ENCODE data around the gene AGTRAP. TPM values are rescaled to one million over a fixed set of nuclear protein-coding genes. Genes with fewer than 3 reads are reported as not detected.
A peak's percentile ranks its signal among the peaks of the same experiment; 100 is the strongest.

The AGTRAP gene
- total RNA-seq, 2 donors from 2014 or later: 12.6 to 13.4 TPM

DNA sequence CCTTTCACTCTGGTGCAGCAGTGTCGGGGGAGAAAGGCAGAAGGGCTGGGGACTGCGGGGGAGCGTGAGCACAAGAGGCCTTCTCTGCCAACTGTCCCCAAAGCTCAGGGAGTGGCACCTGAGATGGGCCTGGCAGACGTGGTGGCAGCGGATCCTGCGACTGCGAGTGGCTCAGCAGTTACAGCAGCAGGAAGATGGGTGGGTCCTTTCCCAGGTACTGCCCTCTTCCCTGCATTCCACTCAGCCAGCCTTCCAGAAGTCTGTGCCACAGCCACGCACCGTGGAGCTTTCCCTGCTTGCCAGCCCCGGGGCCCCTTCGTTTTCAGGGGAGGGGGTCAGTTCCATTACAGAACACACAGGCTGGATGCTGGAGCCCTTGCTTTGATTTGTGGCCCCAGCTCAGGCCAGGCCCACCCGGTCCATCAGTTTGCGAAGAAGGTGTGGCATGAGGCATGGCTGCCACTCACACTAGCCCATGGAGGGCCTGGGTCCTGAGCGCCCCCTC is 52.7 kb downstream of the AGTRAP start:
- no peaks in the 10 kb centered on the region for H3K4me1 Mint-ChIP-seq (ENCODE audit: low read depth)
- H3K4me3 Mint-ChIP-seq: no peak overlapping the region
- no peak overlapping the region for H3K27ac Mint-ChIP-seq
- ATAC-seq (replicated peaks in 1 of 2) (no peak), DNase-seq (no peak)
- H3K27me3 Mint-ChIP-seq (ENCODE audit: low read depth): no peaks in the 10 kb centered on the region
- H3K36me3 Mint-ChIP-seq (ENCODE audit: insufficient read depth in 2 of 2): peaks cover 0 to 3% of the 10 kb centered on the region in 2 donors
- no peaks in the 10 kb centered on the region for H3K9me3 Mint-ChIP-seq

GRCh38 chr1:11789126-11790067 is 53.5 kb downstream of the AGTRAP start:
- DNase-seq (no peak), ATAC-seq (replicated peaks in 1 of 2) (no peak)
- Mint-ChIP-seq H3K4me3 (no peak overlapping the region), H3K27ac (peak overlapping the region; percentile 54), H3K9me3 (no peaks in the 10 kb centered on the region), H3K27me3 (ENCODE audit: low read depth) (no peaks in the 10 kb centered on the region), H3K4me1 (ENCODE audit: low read depth) (no peaks in the 10 kb centered on the region), H3K36me3 (ENCODE audit: insufficient read depth in 2 of 2) (peaks cover 0 to 3% of the 10 kb centered on the region in 2 donors)

DNA sequence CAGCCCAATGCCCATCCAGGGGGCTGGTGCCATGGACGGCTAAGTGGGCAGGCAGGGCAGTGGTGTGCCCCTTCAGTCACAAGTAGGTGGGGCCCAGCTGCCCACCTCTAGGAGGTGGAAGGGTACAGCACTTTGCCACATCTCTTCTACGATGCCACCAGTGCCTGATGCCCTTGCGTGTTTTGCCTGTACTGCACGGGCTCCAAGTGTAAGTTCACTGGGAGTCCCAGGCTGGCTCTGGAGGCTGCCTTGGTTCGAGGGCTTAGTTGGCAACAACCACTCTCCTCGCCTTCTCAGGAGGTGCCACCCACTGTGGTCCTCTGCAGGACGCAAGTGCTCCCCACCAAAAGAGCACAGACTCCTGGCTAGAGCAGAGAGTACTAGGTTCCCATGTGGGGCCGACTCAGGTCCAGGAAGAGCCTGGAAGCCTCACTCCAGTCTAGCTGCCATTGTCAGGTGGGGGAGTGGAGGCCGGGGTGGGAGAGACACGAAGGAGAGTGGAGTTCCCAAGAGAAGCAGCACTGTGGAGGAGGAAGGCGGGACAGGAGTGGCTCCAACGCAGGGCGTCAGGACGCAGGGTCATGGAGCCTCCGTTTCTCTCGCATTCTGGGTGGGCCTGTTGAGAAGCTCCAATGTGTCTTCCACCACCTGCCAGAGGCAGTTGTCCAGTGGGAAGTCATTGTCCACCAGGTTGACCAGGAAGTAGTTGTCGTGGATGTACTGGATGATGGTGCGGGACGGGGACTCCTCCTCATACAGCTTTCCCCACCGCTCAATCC is 54.4 kb downstream of the AGTRAP start:
- ATAC-seq (replicated peaks in 1 of 2) (no peak), DNase-seq (no peak)
- no peak overlapping the region for H3K27ac Mint-ChIP-seq
- peaks cover 0 to 5% of the 10 kb centered on the region in 2 donors for H3K36me3 Mint-ChIP-seq (ENCODE audit: insufficient read depth in 2 of 2)
- no peaks in the 10 kb centered on the region for H3K27me3 Mint-ChIP-seq (ENCODE audit: low read depth)
- no peaks in the 10 kb centered on the region for H3K9me3 Mint-ChIP-seq
- no peaks in the 10 kb centered on the region for H3K4me1 Mint-ChIP-seq (ENCODE audit: low read depth)
- no peak overlapping the region for H3K4me3 Mint-ChIP-seq

DNA sequence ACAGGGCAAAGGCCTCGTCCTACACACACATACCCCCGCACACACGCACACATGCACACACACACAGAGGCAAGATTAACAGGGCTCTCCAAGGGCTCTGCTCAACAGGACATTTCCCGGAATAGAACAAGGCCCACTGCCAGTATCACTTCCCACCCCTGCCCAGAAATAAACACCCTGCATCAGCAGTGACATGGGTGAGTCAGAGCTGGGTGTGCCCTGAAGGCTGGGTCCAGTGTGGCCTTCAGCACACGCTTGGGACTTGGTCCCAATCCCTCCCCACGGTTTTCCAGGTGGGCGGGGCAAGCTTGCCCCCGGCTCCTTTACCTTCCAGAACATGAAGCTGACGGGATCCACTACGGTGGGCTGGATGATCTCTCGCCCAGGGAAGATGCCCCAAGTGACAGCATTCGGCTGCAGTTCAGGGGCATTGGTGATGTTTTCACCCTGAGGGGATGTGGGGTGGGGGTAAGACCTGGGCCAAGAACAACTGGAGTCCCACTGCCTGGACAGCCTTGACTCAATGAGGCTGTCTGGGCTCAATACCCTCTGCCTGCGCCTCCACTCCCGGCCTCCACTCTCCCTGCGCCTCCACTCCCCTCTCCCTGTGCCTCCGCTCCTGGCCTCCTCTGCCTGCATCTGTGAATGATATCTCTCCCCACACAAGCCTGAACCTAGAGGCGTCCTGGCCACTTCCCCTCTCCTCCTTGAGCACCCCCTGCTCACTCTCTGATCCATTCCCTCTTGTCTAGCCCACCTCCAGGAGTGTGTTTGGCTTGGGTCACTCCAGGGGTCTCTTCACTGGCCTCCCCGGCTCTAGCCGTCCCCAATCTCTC is 55.2 kb downstream of the AGTRAP start:
- DNase-seq: no peak
- no peak overlapping the region for H3K27ac Mint-ChIP-seq
- no peaks in the 10 kb centered on the region for H3K9me3 Mint-ChIP-seq

DNA sequence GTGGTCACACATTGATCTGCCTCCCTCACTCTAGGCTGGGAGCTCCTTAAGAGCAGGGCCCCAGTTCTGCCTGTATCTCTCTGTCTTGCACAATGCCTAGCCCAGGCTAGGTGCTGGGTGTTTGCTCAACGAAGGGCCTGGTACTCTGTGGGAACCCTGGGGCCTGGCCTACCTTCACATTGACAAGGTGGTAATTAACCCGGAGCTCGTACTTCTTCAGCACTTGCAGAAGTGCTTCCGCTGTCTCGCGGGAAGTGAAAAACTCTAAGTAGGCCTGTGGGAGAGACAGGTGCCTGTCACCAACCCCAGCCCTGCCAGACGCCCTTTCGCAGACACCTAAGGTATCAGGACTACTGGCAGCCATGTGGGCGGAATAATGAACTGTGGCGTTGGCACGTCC is 56.2 kb downstream of the AGTRAP start:
- ATAC-seq (replicated peaks in 1 of 2): no peak
- Mint-ChIP-seq H3K36me3 (ENCODE audit: insufficient read depth in 2 of 2) (peaks cover 0 to 9% of the 10 kb centered on the region in 2 donors), H3K9me3 (no peaks in the 10 kb centered on the region), H3K4me1 (ENCODE audit: low read depth) (no peaks in the 10 kb centered on the region), H3K27me3 (ENCODE audit: low read depth) (no peaks in the 10 kb centered on the region), H3K27ac (peak overlapping the region; percentile 0), H3K4me3 (no peak overlapping the region)
- DNase-seq: no peak

More for the DNA sequence above, 55.2 kb downstream of the AGTRAP start:
- Mint-ChIP-seq H3K36me3 (ENCODE audit: insufficient read depth in 2 of 2) (peaks cover 0 to 9% of the 10 kb centered on the region in 2 donors), H3K4me1 (ENCODE audit: low read depth) (no peaks in the 10 kb centered on the region), H3K4me3 (no peak overlapping the region), H3K27me3 (ENCODE audit: low read depth) (no peaks in the 10 kb centered on the region)
- peak in 1 of 2 donors; percentile 48 for ATAC-seq (replicated peaks in 1 of 2)

- Mint-ChIP-seq H3K36me3 (ENCODE audit: insufficient read depth in 2 of 2) (peaks cover 0 to 9% of the 10 kb centered on the region in 2 donors), H3K27me3 (ENCODE audit: low read depth) (no peaks in the 10 kb centered on the region)
- no peak for ATAC-seq (replicated peaks in 1 of 2)
Observed at GRCh38 chr1:11793819-11794218, 57.9 kb downstream of the AGTRAP start.

DNA sequence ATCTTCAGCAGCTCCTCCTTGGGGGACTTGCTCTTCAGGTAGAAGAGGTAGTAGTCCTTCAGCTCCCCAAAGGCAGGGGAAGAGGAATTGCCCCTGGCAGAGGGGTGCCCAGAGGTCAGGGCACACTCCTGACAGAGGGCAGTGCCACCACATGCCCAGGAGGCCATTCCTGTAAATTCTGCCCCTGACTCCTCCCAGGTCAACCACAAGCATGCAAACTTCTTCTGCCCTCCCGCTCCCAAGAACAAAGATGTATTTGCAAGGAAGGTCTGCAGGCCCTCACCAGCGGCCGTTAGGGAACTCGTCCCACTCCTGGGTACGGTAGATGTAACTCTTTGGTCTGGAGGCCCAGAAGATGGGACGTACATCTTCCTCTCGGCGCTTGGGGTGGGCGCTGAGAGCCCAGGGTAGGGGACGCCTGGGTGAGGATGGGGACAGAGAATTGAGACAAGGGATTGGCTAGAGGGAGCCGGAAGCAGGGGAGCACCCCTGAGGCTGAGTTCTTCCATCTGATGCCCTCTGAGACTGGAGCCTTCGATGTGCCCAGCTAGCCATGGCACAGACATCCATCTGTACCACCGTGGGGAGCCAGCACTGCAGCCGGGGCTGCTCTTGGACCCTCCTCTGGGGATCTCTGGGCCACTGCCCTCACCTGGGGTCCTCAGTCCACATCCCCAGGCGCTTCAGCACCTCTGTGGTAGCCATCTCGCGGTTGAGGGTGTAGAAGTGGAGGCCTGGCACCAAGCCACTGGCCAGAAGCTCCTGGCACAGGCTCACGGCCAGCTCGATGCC is 58.7 kb downstream of the AGTRAP start:
- no peaks in the 10 kb centered on the region for H3K9me3 Mint-ChIP-seq
- H3K4me3 Mint-ChIP-seq: no peak overlapping the region
- no peak overlapping the region for H3K27ac Mint-ChIP-seq

More at GRCh38 chr1:11793819-11794218, 57.9 kb downstream of the AGTRAP start:
- no peak for DNase-seq
- Mint-ChIP-seq H3K4me1 (ENCODE audit: low read depth) (no peaks in the 10 kb centered on the region), H3K9me3 (no peaks in the 10 kb centered on the region), H3K4me3 (no peak overlapping the region), H3K27ac (no peak overlapping the region)

GRCh38 chr1:11795238-11795890 is 59.4 kb downstream of the AGTRAP start:
- no peaks in the 10 kb centered on the region for H3K4me1 Mint-ChIP-seq (ENCODE audit: low read depth)
- no peak overlapping the region for H3K4me3 Mint-ChIP-seq
- ATAC-seq (replicated peaks in 1 of 2) (no peak), DNase-seq (no peak)
- H3K9me3 Mint-ChIP-seq: no peaks in the 10 kb centered on the region
- H3K36me3 Mint-ChIP-seq (ENCODE audit: insufficient read depth in 2 of 2): peaks cover 0 to 11% of the 10 kb centered on the region in 2 donors
- H3K27me3 Mint-ChIP-seq (ENCODE audit: low read depth): no peaks in the 10 kb centered on the region
- no peak overlapping the region for H3K27ac Mint-ChIP-seq

More for the DNA sequence above, 58.7 kb downstream of the AGTRAP start:
- peaks cover 0 to 9% of the 10 kb centered on the region in 2 donors for H3K36me3 Mint-ChIP-seq (ENCODE audit: insufficient read depth in 2 of 2)
- H3K4me1 Mint-ChIP-seq (ENCODE audit: low read depth): no peaks in the 10 kb centered on the region
- no peak for ATAC-seq (replicated peaks in 1 of 2)
- H3K27me3 Mint-ChIP-seq (ENCODE audit: low read depth): no peaks in the 10 kb centered on the region
- no peak for DNase-seq

DNA sequence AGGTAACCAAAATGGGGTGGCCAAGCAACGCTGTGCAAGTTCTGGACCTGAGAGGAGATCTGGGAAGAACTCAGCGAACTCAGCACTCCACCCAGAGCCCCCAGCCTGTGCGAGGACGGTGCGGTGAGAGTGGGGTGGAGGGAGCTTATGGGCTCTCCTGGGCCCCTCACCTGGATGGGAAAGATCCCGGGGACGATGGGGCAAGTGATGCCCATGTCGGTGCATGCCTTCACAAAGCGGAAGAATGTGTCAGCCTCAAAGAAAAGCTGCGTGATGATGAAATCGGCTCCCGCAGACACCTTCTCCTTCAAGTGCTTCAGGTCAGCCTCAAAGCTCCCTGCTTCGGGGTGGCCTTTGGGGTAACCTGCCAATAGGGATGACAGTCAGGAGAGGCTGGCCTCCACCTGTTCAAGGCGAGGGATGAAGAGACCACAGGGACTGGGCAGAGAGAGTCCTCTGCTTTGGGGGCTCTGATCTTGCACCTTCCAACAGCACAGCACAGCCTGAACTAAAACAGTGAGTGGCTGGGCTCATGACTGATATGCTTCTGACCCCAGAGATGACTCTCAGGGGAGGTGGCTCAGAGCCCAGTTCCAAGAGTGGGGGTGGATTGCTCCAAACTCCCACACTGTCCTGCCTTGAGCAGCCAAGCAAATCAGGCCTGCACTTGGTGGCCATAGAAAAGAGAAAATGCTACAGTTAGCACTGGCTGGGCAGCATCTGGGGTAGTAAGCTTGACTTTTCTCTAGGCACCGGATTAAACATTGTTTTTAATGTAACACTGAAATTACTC is 60.3 kb downstream of the AGTRAP start:
- Mint-ChIP-seq H3K9me3 (no peaks in the 10 kb centered on the region), H3K27me3 (ENCODE audit: low read depth) (no peaks in the 10 kb centered on the region), H3K4me3 (no peak overlapping the region), H3K4me1 (ENCODE audit: low read depth) (no peaks in the 10 kb centered on the region), H3K36me3 (ENCODE audit: insufficient read depth in 2 of 2) (peaks cover 3 to 11% of the 10 kb centered on the region in 2 donors), H3K27ac (no peak overlapping the region)
- ATAC-seq (replicated peaks in 1 of 2) (no peak), DNase-seq (no peak)

DNA sequence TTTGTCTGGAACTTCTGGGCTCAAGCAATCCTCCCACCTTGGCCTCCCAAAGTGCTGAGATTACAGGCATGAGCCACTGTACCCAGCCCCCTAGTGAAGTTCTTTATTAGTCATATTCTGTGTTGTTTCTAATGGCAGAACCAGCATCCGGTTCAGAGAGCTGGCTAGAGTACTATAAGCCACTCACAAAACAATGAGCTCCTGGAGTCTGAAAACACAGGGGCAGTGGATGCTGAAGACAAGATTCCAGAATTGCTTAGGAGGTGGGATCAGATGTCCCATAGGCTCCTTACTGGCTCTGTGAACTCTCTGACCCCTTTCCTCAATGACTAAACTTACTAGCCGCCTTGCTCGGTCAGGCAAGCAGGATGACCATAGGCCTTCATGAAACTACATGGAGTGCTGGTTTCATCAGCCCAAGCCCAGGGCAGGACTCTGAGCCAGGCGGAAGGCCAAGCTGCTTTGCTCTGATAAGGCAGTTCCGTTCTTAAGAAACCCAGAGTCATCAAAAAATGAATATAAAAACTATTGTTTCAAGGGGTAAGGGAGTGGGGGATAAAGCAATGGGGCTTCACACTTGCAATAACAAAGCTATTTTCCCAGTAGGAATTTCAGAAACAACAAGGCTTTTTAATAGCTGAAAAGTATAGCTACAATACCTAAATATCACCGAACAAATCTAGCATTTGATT is 61.7 kb downstream of the AGTRAP start:
- Mint-ChIP-seq H3K4me3 (no peak overlapping the region), H3K9me3 (no peaks in the 10 kb centered on the region), H3K4me1 (ENCODE audit: low read depth) (peaks cover 12% of the 10 kb centered on the region), H3K27ac (no peak overlapping the region), H3K36me3 (ENCODE audit: insufficient read depth in 2 of 2) (peaks cover 3 to 8% of the 10 kb centered on the region in 2 donors), H3K27me3 (ENCODE audit: low read depth) (no peaks in the 10 kb centered on the region)
- no peak for DNase-seq
- no peak for ATAC-seq (replicated peaks in 1 of 2)
